Gastroesophageal sphincter (tissue), 3 donors: ENCODE data around the gene EPO.

Experiments
- CTCF ChIP-seq, 4 experiments: fragments of 200-600 bp in 2 of 4; fragments of 450-650 bp in 2 of 4; sonication (generic) in 1 of 4; IDR thresholded peaks; one replicate each; pipeline ENCODE4 v1.5.1; 2017 to 2019; ENCODE audit warnings: antibody characterized with exemption in 4 of 4, mild to moderate bottlenecking in 2 of 4, moderate library complexity in 2 of 4
- EP300 ChIP-seq: sonication (generic); formaldehyde crosslinking; IDR thresholded peaks from one replicate; pipeline ENCODE4 v1.6.1; 2017; ENCODE audit warnings: antibody characterized with exemption, mild to moderate bottlenecking
- POLR2A ChIP-seq, 2 donors: fragments of 450-650 bp; IDR thresholded peaks; one replicate each; pipeline ENCODE4 v1.6.1; 2017; ENCODE audit warnings: antibody characterized with exemption in 2 of 2, mild to moderate bottlenecking in 2 of 2, moderate library complexity in 1 of 2

GRCh38 chr7:100710452-100710851 is 9.8 kb upstream of the EPO start:
- no peak for TF ChIP-seq CTCF (IDR thresholded peaks at IDR 0.05)
- no peak for TF ChIP-seq EP300
- no peak for TF ChIP-seq POLR2A (IDR thresholded peaks at IDR 0.05)
